Tibial artery (tissue), 4 donors: ENCODE measurements around the gene MTFR2.

Experiments
- DNase-seq, 2 donors: peaks; one replicate each; pipeline ENCODE4 v3.0.0-alpha.2; 2019
- H3K27ac ChIP-seq, 2 donors: fragments of 200-600 bp; sonication (generic) in 1 of 2; 1 replicate in 1 of 2; 2 replicates in 1 of 2; pipeline ENCODE4 v1.5.1; 2018 to 2019; ENCODE audit warnings: mild to moderate bottlenecking in 1 of 2
- H3K27me3 ChIP-seq, 2 donors: fragments of 200-600 bp; sonication (generic) in 1 of 2; one replicate each; pipeline versions ENCODE4 v1.5.1 to v1.6.0; 2016 to 2019
- H3K36me3 ChIP-seq, 3 donors: fragments of 200-600 bp; sonication (generic) in 2 of 3; one replicate each; pipeline ENCODE4 v1.5.1; 2016 to 2019; ENCODE audit warnings: mild to moderate bottlenecking in 2 of 3
- H3K4me1 ChIP-seq, 4 donors: fragments of 200-600 bp; sonication (generic) in 2 of 4; 1 replicate in 3 of 4; 2 replicates in 1 of 4; pipeline ENCODE4 v1.5.1; 2016 to 2019
- H3K4me3 ChIP-seq, 2 donors: fragments of 200-600 bp; sonication (generic) in 1 of 2; 1 replicate in 1 of 2; 2 replicates in 1 of 2; pipeline ENCODE4 v1.5.1; 2018 to 2019; ENCODE audit warnings: mild to moderate bottlenecking in 2 of 2
- H3K9me3 ChIP-seq, 3 donors: fragments of 200-600 bp; sonication (generic) in 1 of 3; one replicate each; pipeline ENCODE4 v1.5.1; 2016 to 2019
- CTCF ChIP-seq, 2 experiments: fragments of 200-600 bp in 1 of 2; fragments of 450-650 bp in 1 of 2; IDR thresholded peaks; one replicate each; pipeline ENCODE4 v1.5.1; 2017 to 2019; ENCODE audit warnings: antibody characterized with exemption in 2 of 2, mild to moderate bottlenecking in 1 of 2, moderate library complexity in 1 of 2
- intact Hi-C: fragments of 100-400 bp; cut with DNase I; formaldehyde crosslinking; loops from one replicate; pipeline ENCODE4 v1.15.0; 2023; ENCODE audit warnings: low total_unique reads

The MTFR2 gene

GRCh38 chr6:136265101-136265500 lies 15.0 kb upstream of the MTFR2 start:
- no peak for TF ChIP-seq CTCF (IDR thresholded peaks at IDR 0.05)
- Histone ChIP-seq H3K36me3 (peaks cover 78 to 90% (median 89%) of the 10 kb centered on the region in 3 donors), H3K9me3 (no peaks in the 10 kb centered on the region), H3K27me3 (no peaks in the 10 kb centered on the region), H3K4me1 (no peaks in the 10 kb centered on the region), H3K27ac (no peak overlapping the region), H3K4me3 (no peak overlapping the region)
- intact Hi-C loops: no loop called here
- DNase-seq: no peak

GRCh38 chr6:136262940-136263339 lies 12.8 kb upstream of the MTFR2 start:
- Histone ChIP-seq H3K27me3 (no peaks in the 10 kb centered on the region), H3K36me3 (peaks cover 78 to 87% (median 79%) of the 10 kb centered on the region in 3 donors), H3K27ac (no peak overlapping the region), H3K4me3 (no peak overlapping the region), H3K9me3 (no peaks in the 10 kb centered on the region), H3K4me1 (no peaks in the 10 kb centered on the region)
- DNase-seq: no peak
- no peak for TF ChIP-seq CTCF (IDR thresholded peaks at IDR 0.05)
- intact Hi-C loops: no loop called here

GRCh38 chr6:136254851-136255466 lies 4.8 kb upstream of the MTFR2 start:
- Histone ChIP-seq H3K9me3 (no peaks in the 10 kb centered on the region), H3K27ac (no peak overlapping the region), H3K27me3 (no peaks in the 10 kb centered on the region), H3K4me3 (no peak overlapping the region), H3K4me1 (peaks cover 0 to 8% (median 3%) of the 10 kb centered on the region in 4 donors), H3K36me3 (peaks cover 14 to 44% (median 21%) of the 10 kb centered on the region in 3 donors)
- DNase-seq: no peak
- no peak for TF ChIP-seq CTCF (IDR thresholded peaks at IDR 0.05)
- intact Hi-C loops: no loop called here

- no peaks in the 10 kb centered on the region for H3K9me3 ChIP-seq
- no peak overlapping the region for H3K4me3 ChIP-seq
- H3K27ac ChIP-seq: no peak overlapping the region
- peaks cover 10 to 31% (median 12%) of the 10 kb centered on the region in 3 donors for H3K36me3 ChIP-seq
- TF ChIP-seq CTCF (IDR thresholded peaks at IDR 0.05): no peak
- no peaks in the 10 kb centered on the region for H3K27me3 ChIP-seq
- DNase-seq: no peak
- intact Hi-C loops: no loop called here
- peaks cover 0 to 15% (median 6%) of the 10 kb centered on the region in 4 donors for H3K4me1 ChIP-seq
These were observed 3.6 kb upstream of the MTFR2 start for GRCh38 chr6:136253734-136254133.

GRCh38 chr6:136252441-136252840 lies 2.3 kb upstream of the MTFR2 start:
- intact Hi-C loops: no loop called here
- H3K27me3 ChIP-seq: no peaks in the 10 kb centered on the region
- TF ChIP-seq CTCF (IDR thresholded peaks at IDR 0.05): no peak

More at GRCh38 chr6:136252441-136252840, 2.3 kb upstream of the MTFR2 start:
- DNase-seq: no peak
- H3K9me3 ChIP-seq: no peaks in the 10 kb centered on the region
- H3K36me3 ChIP-seq: peaks cover 0 to 18% (median under 1%) of the 10 kb centered on the region in 3 donors
- peaks cover 0 to 15% (median 6%) of the 10 kb centered on the region in 4 donors for H3K4me1 ChIP-seq
- H3K4me3 ChIP-seq: no peak overlapping the region
- no peak overlapping the region for H3K27ac ChIP-seq
